IMR-90 (cell line): ENCODE results near the gene CDRT15. TPM values are rescaled to one million over a fixed set of nuclear protein-coding genes. Genes with fewer than 3 reads are reported as not detected.

Experiments
- ATAC-seq: fragments of 200-7000 bp; cut with Tn5 transposase; 2 replicates; pipeline ENCODE4 v1.9.1; 2020; ENCODE audit warnings: low read depth, mild to moderate bottlenecking, moderate library complexity
- BruUV-seq: library from RNA; stranded (reverse); fragments of 400-500 nt; replicated peaks from 2 replicates; lab custom pipeline; 2021; lab: Mats Ljungman, UMichigan
- CTCF ChIA-PET: fragments of 300-600 bp; formaldehyde crosslinking; extraction: SDS; loops from one replicate; lab custom pipeline; 2021; ENCODE audit warnings: antibody characterized with exemption; lab: Yijun Ruan, JAX
- POLR2A ChIA-PET: fragments of 300-600 bp; sonication (Branson Sonifier 250); formaldehyde crosslinking; loops from one replicate; lab custom pipeline; 2022; ENCODE audit warnings: antibody characterized with exemption; ENCODE audit not compliant: unreplicated experiment; lab: Charles Lee
- DNase-seq: peaks from one replicate; pipeline ENCODE4 v3.0.0; 2013
- H2AFZ ChIP-seq: replicated peaks from 2 replicates; pipeline ENCODE3; 2013; ENCODE audit warnings: low read length, mild to moderate bottlenecking; ENCODE audit not compliant: poor library complexity
- H2AK5ac ChIP-seq: 2 replicates; pipeline ENCODE4 v1.6.1; 2013; ENCODE audit warnings: low read depth, low read length, inconsistent platforms
- H2AK9ac ChIP-seq: replicated peaks from 2 replicates; pipeline ENCODE3; 2013; ENCODE audit warnings: mild to moderate bottlenecking, low read depth, low read length, moderate library complexity; ENCODE audit not compliant: poor library complexity
- H2BK120ac ChIP-seq: 2 replicates; pipeline ENCODE4 v1.6.1; 2013; ENCODE audit warnings: low read depth, low read length, inconsistent platforms
- H2BK15ac ChIP-seq: 3 replicates; pipeline ENCODE4 v1.6.1; 2013; ENCODE audit warnings: low read depth, low read length, inconsistent platforms
- H2BK20ac ChIP-seq: 2 replicates; pipeline ENCODE4 v1.6.1; 2013; ENCODE audit warnings: low read depth, mild to moderate bottlenecking, inconsistent platforms, low read length, moderate library complexity
- H2BK5ac ChIP-seq: 2 replicates; pipeline ENCODE4 v1.6.1; 2013; ENCODE audit warnings: mild to moderate bottlenecking, low read depth, low read length, inconsistent platforms; ENCODE audit not compliant: poor library complexity, severe bottlenecking
- H3K14ac ChIP-seq: replicated peaks from 2 replicates; pipeline ENCODE4 v1.6.1; 2013; ENCODE audit warnings: low read depth, low read length, inconsistent platforms
- H3K18ac ChIP-seq: 2 replicates; pipeline ENCODE4 v1.6.1; 2013; ENCODE audit warnings: low read depth, low read length, control low read depth
- H3K23ac ChIP-seq: 2 replicates; pipeline ENCODE4 v1.6.1; 2013; ENCODE audit warnings: low read depth, low read length, inconsistent platforms
- H3K27ac ChIP-seq: 2 replicates; pipeline ENCODE4 v1.5.1; 2013; ENCODE audit warnings: mild to moderate bottlenecking, control low read depth, low read length; ENCODE audit not compliant: insufficient read depth
- H3K27me3 ChIP-seq: 2 replicates; pipeline ENCODE4 v1.6.1; 2013; ENCODE audit warnings: low read length; ENCODE audit not compliant: control insufficient read depth, insufficient read depth
- H3K36me3 ChIP-seq: 2 replicates; pipeline ENCODE4 v1.6.1; 2013; ENCODE audit warnings: low read length, mixed read lengths; ENCODE audit not compliant: control insufficient read depth, insufficient read depth
- H3K4ac ChIP-seq: 2 replicates; pipeline ENCODE4 v1.6.1; 2013; ENCODE audit warnings: low read depth, low read length, inconsistent platforms
- H3K4me1 ChIP-seq: 2 replicates; pipeline ENCODE4 v1.6.1; 2013; ENCODE audit warnings: low read length, mixed read lengths; ENCODE audit not compliant: control insufficient read depth, insufficient read depth
- H3K4me2 ChIP-seq: 2 replicates; pipeline ENCODE4 v1.6.1; 2013; ENCODE audit warnings: low read depth, mild to moderate bottlenecking, control low read depth, low read length, moderate library complexity
- H3K4me3 ChIP-seq: 2 replicates; pipeline ENCODE4 v1.5.1; 2013; ENCODE audit warnings: low read depth, mild to moderate bottlenecking, control low read depth, low read length, moderate library complexity; ENCODE audit not compliant: insufficient read depth
- H3K56ac ChIP-seq: 2 replicates; pipeline ENCODE4 v1.6.1; 2013; ENCODE audit warnings: low read length, inconsistent platforms; ENCODE audit not compliant: insufficient read depth; ENCODE audit errors: extremely low read depth
- H3K79me1 ChIP-seq, 2 experiments: 2 replicates each; pipeline ENCODE4 v1.6.1; 2013; ENCODE audit warnings: low read length in 2 of 2, inconsistent platforms in 1 of 2, low read depth in 1 of 2
- H3K9ac ChIP-seq: 2 replicates; pipeline ENCODE4 v1.6.1; 2013; ENCODE audit warnings: low read depth, low read length, control low read depth
- H3K9me1 ChIP-seq: 2 replicates; pipeline ENCODE4 v1.6.1; 2013; ENCODE audit warnings: low read length, inconsistent platforms; ENCODE audit not compliant: insufficient read depth
- H3K9me3 ChIP-seq: 2 replicates; pipeline ENCODE4 v1.6.1; 2013; ENCODE audit warnings: low read length; ENCODE audit not compliant: control insufficient read depth, insufficient read depth
- H4K20me1 ChIP-seq: 2 replicates; pipeline ENCODE4 v1.6.1; 2013; ENCODE audit warnings: low read length, inconsistent platforms; ENCODE audit not compliant: insufficient read depth
- H4K5ac ChIP-seq: 2 replicates; pipeline ENCODE4 v1.6.1; 2013; ENCODE audit warnings: mild to moderate bottlenecking, low read depth, low read length, control low read depth
- H4K8ac ChIP-seq, 2 experiments: 2 replicates each; pipeline ENCODE4 v1.6.1; 2013; ENCODE audit warnings: low read depth in 2 of 2, low read length in 2 of 2, control low read depth in 1 of 2, inconsistent platforms in 1 of 2
- H4K91ac ChIP-seq: 2 replicates; pipeline ENCODE4 v1.6.1; 2013; ENCODE audit warnings: low read depth, low read length, inconsistent platforms; ENCODE audit not compliant: insufficient read depth
- BHLHE40 ChIP-seq: fragments of 150-350 bp; IDR thresholded peaks from 2 replicates; pipeline ENCODE4 v1.6.1; 2016; ENCODE audit warnings: mild to moderate bottlenecking, low read depth, low read length
- CHD1 ChIP-seq: IDR thresholded peaks from 2 replicates; pipeline ENCODE4 v1.6.1; 2012; ENCODE audit warnings: low read depth, low read length, improper control_type of control experiment
- ELK1 ChIP-seq: fragments of 150-350 bp; IDR thresholded peaks from 2 replicates; pipeline ENCODE4 v1.6.1; 2016; ENCODE audit warnings: low read depth, mild to moderate bottlenecking, low read length, moderate library complexity, borderline replicate concordance
- RAD21 ChIP-seq: IDR thresholded peaks from 2 replicates; pipeline ENCODE4 v1.6.1; 2012; ENCODE audit warnings: low read length, improper control_type of control experiment
- RCOR1 ChIP-seq: IDR thresholded peaks from 2 replicates; pipeline ENCODE4 v1.6.1; 2012; ENCODE audit warnings: mild to moderate bottlenecking, low read length, improper control_type of control experiment; ENCODE audit not compliant: insufficient replicate concordance
- USF2 ChIP-seq: fragments of 150-350 bp; IDR thresholded peaks from 2 replicates; pipeline ENCODE4 v1.6.1; 2017; ENCODE audit warnings: mild to moderate bottlenecking, antibody characterized with exemption, low read length, low read depth
- WGBS, 2 experiments: methylation state at CpG; one replicate each; pipeline versions ENCODE4 v1.1.5 to v1.1.7; 2013; ENCODE audit warnings: missing lambda C conversion rate in 2 of 2; ENCODE audit not compliant: insufficient read length in 1 of 2; ENCODE audit errors: extremely low coverage in 2 of 2; 5-methylcytosine and 5-hydroxymethylcytosine counted together
- dilution Hi-C: fragments of 300-500 bp; cut with HindIII; formaldehyde crosslinking; loops from one replicate; pipeline ENCODE4 v1.14.3; 2018; ENCODE audit warnings: low sequenced_read_pairs; ENCODE audit not compliant: unreplicated experiment
- in situ Hi-C: fragments of 300-500 bp; cut with MboI; formaldehyde crosslinking; loops from 3 replicates; pipeline ENCODE4 v1.14.3; 2019; ENCODE audit warnings: low sequenced_read_pairs, inconsistent platforms, mixed read lengths
- intact Hi-C: fragments of 100-400 bp; cut with micrococcal nuclease; formaldehyde crosslinking; loops from 2 replicates; pipeline ENCODE4 v1.10.0; 2022
- polyA plus RNA-seq, 3 experiments: library from polyadenylated mRNA; depleted of rRNA; stranded (reverse); fragments of >200 nt; gene quantifications; 2 replicates each; pipeline ENCODE4 v1.2.3, GENCODE V29; 2012; ENCODE audit warnings: low replicate concordance in 1 of 3
- total RNA-seq: library from RNA; depleted of rRNA; stranded (reverse); fragments of >200 nt; gene quantifications from 2 replicates; pipeline ENCODE4 v1.2.3, GENCODE V29; 2012

CDRT15 gene
- total and polyA plus RNA-seq, 2 of the 4 experiments (the other 2 are of a cell fraction), result not detected

GRCh38 chr17:14204084-14204483, 32.6 kb downstream of the CDRT15 start:
- H2BK20ac ChIP-seq, result no peak overlapping the region
- H4K91ac ChIP-seq, result no peak overlapping the region
- no peaks in the 10 kb centered on the region; a peak in 1 of 4 replicates for H3K79me1 ChIP-seq
- no peak overlapping the region for H3K14ac ChIP-seq
- H3K4me2 ChIP-seq, result no peak overlapping the region
- no peak overlapping the region for H2AK5ac ChIP-seq
- dilution Hi-C loops, result no loop called here
- no peak overlapping the region for H2AFZ ChIP-seq
- no peak overlapping the region for H3K18ac ChIP-seq
- intact Hi-C loops, result loop anchor here (5.0 kb wide), 1 partner anchor 602 kb away; the partner anchor contains the start of gene HS3ST3A1
- H2AK9ac ChIP-seq, result no peak overlapping the region
- no peak overlapping the region for H2BK5ac ChIP-seq
- peaks cover 4% of the 10 kb centered on the region for H3K36me3 ChIP-seq
- H3K23ac ChIP-seq, result no peak overlapping the region
- in situ Hi-C loops, result no loop called here
- H3K27ac ChIP-seq, result no peak overlapping the region
- peaks cover 6% of the 10 kb centered on the region; the same call in 1 of the 2 replicates for H3K9me1 ChIP-seq
- H3K27me3 ChIP-seq, result no peaks in the 10 kb centered on the region
- CTCF ChIA-PET, result no interaction called here
- TF ChIP-seq ELK1 (no peak), RCOR1 (no peak), CHD1 (no peak), RAD21 (no peak), USF2 (no peak), BHLHE40 (no peak)
- BruUV-seq, result no TSS peak
- no peak overlapping the region for H2BK120ac ChIP-seq
- H3K9me3 ChIP-seq, result no peaks in the 10 kb centered on the region
- ATAC-seq (no peak), DNase-seq (no peak)
- POLR2A ChIA-PET, result no interaction called here
- H4K20me1 ChIP-seq, result no peaks in the 10 kb centered on the region
- 75% methylated on average over 4 of the region's 5 CpGs; no CpG with 5 or more reads in 1 of the 2 experiments for WGBS, 2 experiments
- no peak overlapping the region for H3K4me3 ChIP-seq
- no peaks in the 10 kb centered on the region for H3K4me1 ChIP-seq
- no peak overlapping the region for H3K9ac ChIP-seq
- H4K5ac ChIP-seq, result no peak overlapping the region
- H4K8ac ChIP-seq, result no peak overlapping the region
- H3K4ac ChIP-seq, result no peak overlapping the region
- no peak overlapping the region for H3K56ac ChIP-seq
- H2BK15ac ChIP-seq, result no peak overlapping the region
